Gastroesophageal sphincter (tissue), 3 donors: Measurements from ENCODE around the gene SLC7A1.

ENCODE experiments used
- EP300 ChIP-seq: sonication (generic); formaldehyde crosslinking; IDR thresholded peaks from one replicate; pipeline ENCODE4 v1.6.1; 2017; ENCODE audit warnings: antibody characterized with exemption, mild to moderate bottlenecking
- TF ChIP-seq, protein P1 (sequence below), 4 experiments: fragments of 200-600 bp in 2 of 4; fragments of 450-650 bp in 2 of 4; sonication (generic) in 1 of 4; IDR thresholded peaks; one replicate each; pipeline ENCODE4 v1.5.1; 2017 to 2019; ENCODE audit warnings: antibody characterized with exemption in 4 of 4, mild to moderate bottlenecking in 2 of 4, moderate library complexity in 2 of 4

GRCh38 chr13:29542381-29542780 is 53.1 kb downstream of the SLC7A1 start:
- TF ChIP-seq, protein P1, sequence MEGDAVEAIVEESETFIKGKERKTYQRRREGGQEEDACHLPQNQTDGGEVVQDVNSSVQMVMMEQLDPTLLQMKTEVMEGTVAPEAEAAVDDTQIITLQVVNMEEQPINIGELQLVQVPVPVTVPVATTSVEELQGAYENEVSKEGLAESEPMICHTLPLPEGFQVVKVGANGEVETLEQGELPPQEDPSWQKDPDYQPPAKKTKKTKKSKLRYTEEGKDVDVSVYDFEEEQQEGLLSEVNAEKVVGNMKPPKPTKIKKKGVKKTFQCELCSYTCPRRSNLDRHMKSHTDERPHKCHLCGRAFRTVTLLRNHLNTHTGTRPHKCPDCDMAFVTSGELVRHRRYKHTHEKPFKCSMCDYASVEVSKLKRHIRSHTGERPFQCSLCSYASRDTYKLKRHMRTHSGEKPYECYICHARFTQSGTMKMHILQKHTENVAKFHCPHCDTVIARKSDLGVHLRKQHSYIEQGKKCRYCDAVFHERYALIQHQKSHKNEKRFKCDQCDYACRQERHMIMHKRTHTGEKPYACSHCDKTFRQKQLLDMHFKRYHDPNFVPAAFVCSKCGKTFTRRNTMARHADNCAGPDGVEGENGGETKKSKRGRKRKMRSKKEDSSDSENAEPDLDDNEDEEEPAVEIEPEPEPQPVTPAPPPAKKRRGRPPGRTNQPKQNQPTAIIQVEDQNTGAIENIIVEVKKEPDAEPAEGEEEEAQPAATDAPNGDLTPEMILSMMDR (IDR thresholded peaks at IDR 0.05), result no peak
- TF ChIP-seq EP300, result no peak
